Transverse colon (tissue), 4 donors: ENCODE results near the gene ANAPC4. TPM values are rescaled to one million over a fixed set of nuclear protein-coding genes. Genes with fewer than 3 reads are reported as not detected.

ENCODE experiments used
- DNase-seq: peaks from one replicate; pipeline ENCODE4 v3.0.0-alpha.2; 2019
- H3K27ac ChIP-seq, 4 donors: fragments of 200-600 bp; sonication (generic); 2 replicates each; pipeline ENCODE4 v1.5.1; 2016 to 2018; ENCODE audit warnings: inconsistent platforms in 4 of 4
- H3K27me3 ChIP-seq: fragments of 200-600 bp; sonication (generic); 2 replicates; pipeline ENCODE4 v1.5.1; 2017; ENCODE audit warnings: inconsistent platforms
- H3K36me3 ChIP-seq, 4 donors: fragments of 200-600 bp; sonication (generic); 2 replicates each; pipeline ENCODE4 v1.5.1; 2017 to 2019; ENCODE audit warnings: inconsistent platforms in 4 of 4
- H3K4me1 ChIP-seq, 4 donors: fragments of 200-600 bp; sonication (generic); 2 replicates each; pipeline ENCODE4 v1.5.1; 2017 to 2020; ENCODE audit warnings: inconsistent platforms in 4 of 4
- H3K4me3 ChIP-seq, 4 donors: fragments of 200-600 bp; sonication (generic); 1 replicate in 1 of 4; 2 replicates in 3 of 4; pipeline versions ENCODE4 v1.5.1 to v1.6.1; 2017 to 2019; ENCODE audit warnings: inconsistent platforms in 4 of 4
- H3K9me3 ChIP-seq, 2 donors: fragments of 200-600 bp; sonication (generic); 2 replicates each; pipeline ENCODE4 v1.5.1; 2017 to 2019; ENCODE audit warnings: inconsistent platforms in 2 of 2
- CTCF ChIP-seq, 5 experiments: fragments of 200-600 bp in 3 of 5; fragments of 450-650 bp in 2 of 5; sonication (generic) in 3 of 5; IDR thresholded peaks; 1 replicate in 2 of 5; 2 replicates in 3 of 5; pipeline ENCODE4 v1.5.1; 2016 to 2017; ENCODE audit warnings: antibody characterized with exemption in 5 of 5, inconsistent platforms in 3 of 5, mild to moderate bottlenecking in 2 of 5, moderate library complexity in 1 of 5
- EP300 ChIP-seq: sonication (generic); formaldehyde crosslinking; IDR thresholded peaks from one replicate; pipeline ENCODE4 v1.6.1; 2017; ENCODE audit warnings: antibody characterized with exemption, low read depth
- POLR2A ChIP-seq: fragments of 450-650 bp; IDR thresholded peaks from one replicate; pipeline ENCODE4 v1.6.1; 2016; ENCODE audit warnings: antibody characterized with exemption, mild to moderate bottlenecking, moderate library complexity
- POLR2AphosphoS5 ChIP-seq, 3 donors: sonication (generic); formaldehyde crosslinking; IDR thresholded peaks; one replicate each; pipeline ENCODE4 v1.6.1; 2016; ENCODE audit warnings: antibody characterized with exemption in 3 of 3
- WGBS, 2 donors: methylation state at CpG; one replicate each; pipeline ENCODE4 v1.1.5; 2018; ENCODE audit warnings: low coverage in 1 of 2; 5-methylcytosine and 5-hydroxymethylcytosine counted together
- in situ Hi-C, 4 donors: fragments of 200-750 bp; cut with MboI; loops; one replicate each; pipeline versions ENCODE4 v1.15.0 to v1.15.1; 2017; ENCODE audit warnings: low sequenced_read_pairs in 3 of 4, low pct_ligation_motif_present in 1 of 4, low pct_unique_long_range_greater_than_20kb in 1 of 4
- intact Hi-C: fragments of 100-400 bp; cut with DNase I; formaldehyde crosslinking; loops from one replicate; pipeline ENCODE4 v1.15.1; 2023; ENCODE audit warnings: low total_unique reads
- total RNA-seq, 4 donors: library from RNA; depleted of rRNA; stranded (reverse); fragments of >200 nt; gene quantifications; one replicate each; pipeline ENCODE4 v1.1.0, GENCODE V29; 2016

ANAPC4 gene
- total RNA-seq, 4 donors from 2014 or later = 27.7 to 48.0 (median 36.4) TPM

- Histone ChIP-seq H3K36me3 (no peaks in the 10 kb centered on the region), H3K4me3 (no peak overlapping the region), H3K4me1 (no peaks in the 10 kb centered on the region), H3K27ac (no peak overlapping the region), H3K9me3 (no peaks in the 10 kb centered on the region), H3K27me3 (no peaks in the 10 kb centered on the region)
- intact Hi-C loops (no loop called here), in situ Hi-C loops (loop anchor here (25.0 kb wide), 2 partner anchors 314 to 339 kb away; no protein-coding TSS in a partner anchor)
- 56 to 75% methylated on average over 1 to 5 of the region's 5 CpGs for WGBS, 2 donors
- no peak for TF ChIP-seq POLR2A
- no peak for TF ChIP-seq POLR2AphosphoS5 (IDR thresholded peaks at IDR 0.05)
- no peak for TF ChIP-seq CTCF (IDR thresholded peaks at IDR 0.05)
- TF ChIP-seq EP300 = no peak
- no peak for DNase-seq
Observed at GRCh38 chr4:25448379-25449109, 71.5 kb downstream of the ANAPC4 start.

DNA sequence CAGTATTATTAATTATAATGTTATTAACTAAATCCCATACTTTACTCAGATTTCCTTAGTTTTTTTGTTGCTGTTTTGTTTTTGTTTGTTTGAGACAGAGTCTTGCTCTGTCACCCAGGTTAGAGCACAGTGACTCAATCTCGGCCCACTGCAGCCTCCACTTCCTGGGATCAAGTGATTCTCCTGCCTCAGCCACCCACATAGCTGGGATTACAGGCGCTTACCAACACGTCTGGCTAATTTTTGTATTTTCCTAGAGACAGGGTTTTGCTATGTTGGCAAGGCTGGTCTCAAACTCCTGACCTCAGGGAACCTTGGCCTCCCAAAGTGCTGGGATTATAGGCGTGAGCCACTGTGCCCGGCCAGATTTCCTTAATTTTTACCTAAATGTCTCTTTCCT, 72.2 kb downstream of the ANAPC4 start:
- 60 to 62% methylated on average over 5 of the region's 5 CpGs for WGBS, 2 donors
- no peak for DNase-seq
- Histone ChIP-seq H3K36me3 (no peaks in the 10 kb centered on the region), H3K9me3 (no peaks in the 10 kb centered on the region), H3K27me3 (no peaks in the 10 kb centered on the region), H3K27ac (no peak overlapping the region), H3K4me1 (no peaks in the 10 kb centered on the region), H3K4me3 (no peak overlapping the region)
- in situ Hi-C loops (loop anchor here (25.0 kb wide), 2 partner anchors 313 to 338 kb away; no protein-coding TSS in a partner anchor), intact Hi-C loops (no loop called here)
- TF ChIP-seq EP300 (no peak), POLR2A (no peak), POLR2AphosphoS5 (IDR thresholded peaks at IDR 0.05) (no peak)

GRCh38 chr4:25449688-25450087, 72.6 kb downstream of the ANAPC4 start:
- no peak overlapping the region for H3K27ac ChIP-seq
- H3K4me3 ChIP-seq = no peak overlapping the region
- no peaks in the 10 kb centered on the region for H3K27me3 ChIP-seq
- intact Hi-C loops = no loop called here
- in situ Hi-C loops = loop anchor here (25.0 kb wide), 2 partner anchors 313 to 338 kb away; no protein-coding TSS in a partner anchor
- H3K4me1 ChIP-seq = no peaks in the 10 kb centered on the region
- H3K36me3 ChIP-seq = no peaks in the 10 kb centered on the region
- TF ChIP-seq POLR2AphosphoS5 (IDR thresholded peaks at IDR 0.05) = no peak
- TF ChIP-seq CTCF (IDR thresholded peaks at IDR 0.05) = no peak
- TF ChIP-seq EP300 = no peak
- no peak for TF ChIP-seq POLR2A
- 70 to 71% methylated on average over 2 to 5 of the region's 5 CpGs for whole genome bisulfite sequencing, 2 donors
- no peaks in the 10 kb centered on the region for H3K9me3 ChIP-seq
- DNase-seq = no peak

DNA sequence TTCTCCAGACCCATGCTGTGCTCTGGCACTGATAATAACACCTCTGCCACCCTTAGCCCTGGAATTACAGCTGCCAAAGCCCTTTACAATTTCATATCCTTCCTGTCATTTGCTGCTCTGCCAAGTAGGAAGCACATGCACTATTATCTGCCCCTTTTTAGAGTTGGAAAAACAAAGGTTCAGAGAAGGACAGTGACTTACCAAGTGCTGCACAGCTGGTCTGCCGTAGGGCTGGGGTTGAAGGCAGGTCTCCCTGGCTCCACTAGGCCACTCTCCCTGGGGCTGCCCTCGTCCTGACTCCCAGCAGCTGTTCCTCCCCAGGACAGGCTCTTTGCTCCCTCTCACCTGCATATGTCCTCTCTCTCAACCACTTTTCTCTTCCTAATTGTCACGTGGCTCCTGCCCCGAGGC, 73.4 kb downstream of the ANAPC4 start:
- Histone ChIP-seq H3K27ac (no peak overlapping the region), H3K36me3 (no peaks in the 10 kb centered on the region), H3K9me3 (no peaks in the 10 kb centered on the region), H3K4me3 (no peak overlapping the region), H3K27me3 (no peaks in the 10 kb centered on the region), H3K4me1 (no peaks in the 10 kb centered on the region)
- in situ Hi-C loops (no loop called here), intact Hi-C loops (no loop called here)
- WGBS, 2 donors = 67 to 86% methylated on average over 1 to 4 of the region's 4 CpGs
- no peak for TF ChIP-seq POLR2AphosphoS5 (IDR thresholded peaks at IDR 0.05)
- no peak for TF ChIP-seq CTCF (IDR thresholded peaks at IDR 0.05)
- no peak for TF ChIP-seq EP300
- TF ChIP-seq POLR2A = no peak
- DNase-seq = no peak
